ENCODE data around the gene CASP4.
"Not testable (repeated sequence)": the region's sequence is repeated elsewhere in the genome, so short reads cannot be mapped to it uniquely, and the experiment has no call there.

Gene CASP4

DNA sequence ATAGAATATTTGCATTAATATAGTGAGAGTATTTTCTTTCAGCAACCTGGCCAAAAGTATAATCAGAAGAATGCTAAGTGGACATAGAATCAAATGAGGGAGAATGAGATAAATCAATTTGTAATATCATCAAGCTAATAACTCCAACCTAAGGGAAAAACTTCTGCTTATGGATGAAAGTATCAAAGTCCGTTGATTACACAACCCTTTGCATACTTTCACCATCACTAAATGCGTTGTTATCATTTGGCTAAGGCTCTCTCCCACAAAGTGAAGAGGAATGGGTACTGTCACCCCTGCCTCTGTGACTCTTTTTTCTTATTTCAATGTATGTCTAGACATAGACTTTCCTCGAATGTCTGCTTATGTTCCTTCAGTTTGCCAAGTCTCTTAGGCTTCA lies 16.4 kb upstream of the CASP4 start:
- H3K4me3 ChIP-seq (ENCODE audit: low read length, poor library complexity, severe bottlenecking), result no peak overlapping the region
- H3K27me3 ChIP-seq (ENCODE audit: insufficient read depth, low read length, poor library complexity, severe bottlenecking), result no peaks in the 10 kb centered on the region
- no peak overlapping the region for H3K9ac ChIP-seq (ENCODE audit: low read depth, low read length, poor library complexity, severe bottlenecking)

DNA sequence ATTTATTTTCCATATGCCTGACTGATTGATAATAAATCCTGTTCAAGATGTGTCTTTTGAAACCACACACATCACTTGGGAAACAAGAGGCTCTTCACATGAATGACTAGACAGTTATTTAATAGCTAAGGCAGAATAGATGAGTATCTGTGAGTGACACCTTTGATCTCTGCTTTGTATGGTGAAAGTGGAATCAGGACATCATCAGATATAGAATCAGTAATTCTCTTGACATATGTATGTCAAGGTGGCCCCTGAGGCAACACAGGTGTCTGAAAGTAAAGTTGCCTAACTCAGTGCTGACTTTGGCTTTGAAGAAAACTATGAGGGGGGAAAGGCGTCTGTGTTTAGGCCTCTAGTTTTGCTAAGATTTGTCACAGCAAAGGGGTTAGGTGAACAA lies 11.5 kb upstream of the CASP4 start:
- TF ChIP-seq EZH2phosphoT487 (IDR thresholded peaks at IDR 0.05; ENCODE audit: borderline replicate concordance) (no peak), CTCF (conservative IDR thresholded peaks at IDR 0.05; ENCODE audit: low read length) (no peak)
- Histone ChIP-seq H2AFZ (ENCODE audit: low read length) (no peak overlapping the region), H3K27me3 (ENCODE audit: insufficient read depth, low read length, poor library complexity, severe bottlenecking) (no peaks in the 10 kb centered on the region), H3K9ac (ENCODE audit: low read depth, low read length, poor library complexity, severe bottlenecking) (no peak overlapping the region), H3K36me3 (ENCODE audit: insufficient read depth, low read length) (no peaks in the 10 kb centered on the region), H3K4me3 (ENCODE audit: low read length, poor library complexity, severe bottlenecking) (no peak overlapping the region), H4K20me1 (ENCODE audit: insufficient read depth, low read length, poor library complexity, severe bottlenecking) (no peaks in the 10 kb centered on the region), H3K4me1 (ENCODE audit: insufficient read depth, low read length, poor library complexity, severe bottlenecking) (no peaks in the 10 kb centered on the region), H3K4me2 (ENCODE audit: low read depth, low read length, poor library complexity, severe bottlenecking) (no peak overlapping the region), H3K79me2 (ENCODE audit: insufficient read depth, low read length) (no peaks in the 10 kb centered on the region), H3F3A (ENCODE audit: low read depth) (no peaks in the 10 kb centered on the region), H3K9me3 (ENCODE audit: insufficient read depth, low read depth, low read length) (no peaks in the 10 kb centered on the region), H3K9me2 (replicated peaks; ENCODE audit: low read depth, low read length) (no peaks in the 10 kb centered on the region)

More for the DNA sequence above, 16.4 kb upstream of the CASP4 start:
- Histone ChIP-seq H2AFZ (ENCODE audit: low read length) (no peak overlapping the region), H3K9me2 (replicated peaks; ENCODE audit: low read depth, low read length) (no peaks in the 10 kb centered on the region), H3F3A (ENCODE audit: low read depth) (no peaks in the 10 kb centered on the region), H4K20me1 (ENCODE audit: insufficient read depth, low read length, poor library complexity, severe bottlenecking) (no peaks in the 10 kb centered on the region), H3K36me3 (ENCODE audit: insufficient read depth, low read length) (no peaks in the 10 kb centered on the region), H3K9me3 (ENCODE audit: insufficient read depth, low read depth, low read length) (no peaks in the 10 kb centered on the region), H3K4me1 (ENCODE audit: insufficient read depth, low read length, poor library complexity, severe bottlenecking) (no peaks in the 10 kb centered on the region), H3K4me2 (ENCODE audit: low read depth, low read length, poor library complexity, severe bottlenecking) (no peak overlapping the region), H3K79me2 (ENCODE audit: insufficient read depth, low read length) (no peaks in the 10 kb centered on the region)
- no peak for TF ChIP-seq CTCF (conservative IDR thresholded peaks at IDR 0.05; ENCODE audit: low read length)

DNA sequence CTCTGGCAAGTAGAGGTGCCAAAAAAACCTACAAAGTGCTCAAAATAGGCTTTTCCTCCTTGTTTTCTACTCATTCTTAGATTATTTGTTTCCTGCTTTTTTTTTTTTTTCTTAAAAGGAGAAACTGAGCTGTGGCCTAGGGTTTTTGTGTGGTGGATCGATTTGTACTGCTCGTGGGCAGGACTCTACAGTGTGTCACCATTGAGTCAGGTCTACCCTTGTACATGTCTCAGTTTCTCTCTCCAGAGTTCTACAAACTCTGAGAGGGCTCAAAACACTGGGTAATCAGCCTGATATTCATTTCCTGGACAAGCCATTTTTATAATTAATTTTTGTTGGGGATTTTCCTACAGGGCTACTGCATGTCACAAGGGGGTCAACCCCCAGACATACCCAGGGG lies 5.2 kb upstream of the CASP4 start:
- peaks cover 4% of the 10 kb centered on the region for H3K4me1 ChIP-seq (ENCODE audit: insufficient read depth, low read length, poor library complexity, severe bottlenecking)
- TF ChIP-seq EZH2phosphoT487 (IDR thresholded peaks at IDR 0.05; ENCODE audit: borderline replicate concordance), result no peak
- no peak for TF ChIP-seq CTCF (conservative IDR thresholded peaks at IDR 0.05; ENCODE audit: low read length)
- H3K9me2 ChIP-seq (replicated peaks; ENCODE audit: low read depth, low read length), result no peaks in the 10 kb centered on the region
- no peaks in the 10 kb centered on the region for H3F3A ChIP-seq (ENCODE audit: low read depth)
- H3K9ac ChIP-seq (ENCODE audit: low read depth, low read length, poor library complexity, severe bottlenecking), result no peak overlapping the region
- H3K9me3 ChIP-seq (ENCODE audit: insufficient read depth, low read depth, low read length), result peaks cover 13% of the 10 kb centered on the region; the same call in 1 of the 2 replicates
- H3K4me2 ChIP-seq (ENCODE audit: low read depth, low read length, poor library complexity, severe bottlenecking), result no peak overlapping the region
- H3K4me3 ChIP-seq (ENCODE audit: low read length, poor library complexity, severe bottlenecking), result no peak overlapping the region
- H3K36me3 ChIP-seq (ENCODE audit: insufficient read depth, low read length), result no peaks in the 10 kb centered on the region
- H2AFZ ChIP-seq (ENCODE audit: low read length), result no peak overlapping the region
- H3K79me2 ChIP-seq (ENCODE audit: insufficient read depth, low read length), result no peaks in the 10 kb centered on the region
- no peaks in the 10 kb centered on the region for H4K20me1 ChIP-seq (ENCODE audit: insufficient read depth, low read length, poor library complexity, severe bottlenecking)
- H3K27me3 ChIP-seq (ENCODE audit: insufficient read depth, low read length, poor library complexity, severe bottlenecking), result no peaks in the 10 kb centered on the region

DNA sequence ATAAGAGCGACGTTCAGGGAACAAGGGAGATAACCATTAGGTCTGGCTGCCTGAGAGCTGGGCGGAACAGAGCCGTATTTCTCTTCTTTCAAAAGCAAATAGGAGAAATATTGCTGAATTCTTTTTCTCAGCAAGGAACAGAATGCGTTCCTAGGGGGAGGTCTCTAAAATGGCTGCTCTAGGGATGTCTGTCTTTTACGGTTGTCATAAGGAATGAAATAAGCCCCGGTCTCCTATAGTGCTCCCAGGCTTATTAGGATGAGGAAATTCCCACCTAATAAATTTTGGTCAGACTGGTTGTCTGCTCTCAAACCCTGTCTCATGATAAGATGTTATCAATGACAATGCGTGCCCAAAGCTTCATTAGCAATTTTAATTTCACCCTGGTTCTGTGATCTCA lies 4.5 kb upstream of the CASP4 start:
- not testable (repeated sequence) for H3K4me1 ChIP-seq (ENCODE audit: insufficient read depth, low read length, poor library complexity, severe bottlenecking); H3K79me2 ChIP-seq (ENCODE audit: insufficient read depth, low read length); H3K4me2 ChIP-seq (ENCODE audit: low read depth, low read length, poor library complexity, severe bottlenecking)

More for the DNA sequence above, 4.5 kb upstream of the CASP4 start:
- not testable (repeated sequence) for H4K20me1 ChIP-seq (ENCODE audit: insufficient read depth, low read length, poor library complexity, severe bottlenecking); H3K36me3 ChIP-seq (ENCODE audit: insufficient read depth, low read length); H3F3A ChIP-seq (ENCODE audit: low read depth); H3K4me3 ChIP-seq (ENCODE audit: low read length, poor library complexity, severe bottlenecking); H3K27me3 ChIP-seq (ENCODE audit: insufficient read depth, low read length, poor library complexity, severe bottlenecking); H2AFZ ChIP-seq (ENCODE audit: low read length); H3K9me2 ChIP-seq (replicated peaks; ENCODE audit: low read depth, low read length); H3K9ac ChIP-seq (ENCODE audit: low read depth, low read length, poor library complexity, severe bottlenecking)
- peaks cover 13% of the 10 kb centered on the region; the same call in 1 of the 2 replicates for H3K9me3 ChIP-seq (ENCODE audit: insufficient read depth, low read depth, low read length)

Data from Loucy (cell line).